A673 (cell line): ENCODE measurements around the gene FFAR2. TPM values are rescaled to one million over a fixed set of nuclear protein-coding genes. Genes with fewer than 3 reads are reported as not detected.

ENCODE experiments used
- BruUV-seq: library from RNA; stranded (reverse); fragments of 400-500 nt; replicated peaks from 2 replicates; lab custom pipeline; 2021; lab: Mats Ljungman, UMichigan
- CTCF ChIA-PET: fragments of 300-600 bp; sonication (Branson Sonifier 250); formaldehyde crosslinking; loops from one replicate; lab custom pipeline; 2022; ENCODE audit warnings: antibody characterized with exemption; lab: Charles Lee
- POLR2A ChIA-PET: fragments of 300-600 bp; sonication (Branson Sonifier 250); formaldehyde crosslinking; loops from one replicate; lab custom pipeline; 2022; ENCODE audit warnings: antibody characterized with exemption; ENCODE audit not compliant: low non-redundant PET; lab: Charles Lee
- DNase-seq: peaks from one replicate; pipeline ENCODE4 v3.0.0-alpha.2; 2015; ENCODE audit warnings: low spot score
- H3K27ac ChIP-seq: fragments of 200-600 bp; sonication (generic); 2 replicates; pipeline ENCODE4 v1.5.1; 2016; ENCODE audit warnings: mixed run types, low read depth, mild to moderate bottlenecking, mixed read lengths, antibody characterized with exemption, low read length; ENCODE audit not compliant: poor library complexity, severe bottlenecking
- H3K27me3 ChIP-seq: fragments of 200-600 bp; sonication (generic); replicated peaks from 2 replicates; pipeline ENCODE4 v1.6.1; 2017; ENCODE audit warnings: mixed run types, low read depth, mild to moderate bottlenecking, mixed read lengths, antibody characterized with exemption, low read length; ENCODE audit not compliant: insufficient read depth, poor library complexity
- H3K36me3 ChIP-seq: fragments of 200-600 bp; sonication (generic); 2 replicates; pipeline ENCODE4 v1.6.1; 2016; ENCODE audit warnings: mixed run types, mild to moderate bottlenecking, mixed read lengths, antibody characterized with exemption, low read length; ENCODE audit not compliant: insufficient read depth, poor library complexity, severe bottlenecking
- H3K4me1 ChIP-seq: fragments of 200-600 bp; sonication (generic); 2 replicates; pipeline ENCODE4 v1.6.1; 2017; ENCODE audit warnings: mixed run types, mild to moderate bottlenecking, mixed read lengths, antibody characterized with exemption, low read length; ENCODE audit not compliant: insufficient read depth, poor library complexity, severe bottlenecking
- H3K4me3 ChIP-seq: fragments of 200-600 bp; sonication (generic); 2 replicates; pipeline ENCODE4 v1.5.1; 2016; ENCODE audit warnings: low read depth, mixed run types, mild to moderate bottlenecking, mixed read lengths, low read length; ENCODE audit not compliant: poor library complexity, severe bottlenecking
- H3K9me3 ChIP-seq: fragments of 200-600 bp; sonication (generic); 2 replicates; pipeline ENCODE4 v1.6.1; 2016; ENCODE audit warnings: mixed run types, low read depth, mild to moderate bottlenecking, mixed read lengths, antibody characterized with exemption, low read length; ENCODE audit not compliant: poor library complexity, severe bottlenecking
- CTCF ChIP-seq: fragments of 300-800, 200-600 bp; sonication (generic); conservative IDR thresholded peaks from 2 replicates; pipeline ENCODE4 v1.5.1; 2017; ENCODE audit warnings: low read depth, mild to moderate bottlenecking, antibody characterized with exemption, low read length, moderate library complexity, mixed read lengths
- EZH2 ChIP-seq: fragments of 200-600 bp; sonication (generic); IDR thresholded peaks from 2 replicates; pipeline ENCODE4 v1.6.1; 2017; ENCODE audit warnings: borderline replicate concordance, low read depth, mild to moderate bottlenecking, mixed read lengths, antibody characterized with exemption, low read length; ENCODE audit not compliant: poor library complexity, severe bottlenecking
- intact Hi-C: fragments of 100-400 bp; cut with micrococcal nuclease; formaldehyde crosslinking; loops from one replicate; pipeline ENCODE4 v1.10.0; 2022; ENCODE audit not compliant: unreplicated experiment
- total RNA-seq: library from RNA; stranded (reverse); gene quantifications from 2 replicates; pipeline ENCODE4 v1.2.3, GENCODE V29; 2021

FFAR2 gene
- total RNA-seq, 1 experiment from 2014 or later, result not detected

- Histone ChIP-seq H3K4me1 (no peaks in the 10 kb centered on the region), H3K9me3 (no peaks in the 10 kb centered on the region), H3K27ac (no peak overlapping the region), H3K36me3 (no peaks in the 10 kb centered on the region), H3K4me3 (no peak overlapping the region), H3K27me3 (peaks cover 11% of the 10 kb centered on the region)
- ChIA-PET CTCF (no interaction called here), POLR2A (no interaction called here)
- intact Hi-C loops, result no loop called here
- no peak for DNase-seq
- no TSS peak for BruUV-seq
- no peak for TF ChIP-seq CTCF
These were observed 51.0 kb downstream of the FFAR2 start for GRCh38 chr19:35498984-35499527.

GRCh38 chr19:35500611-35501010, 52.6 kb downstream of the FFAR2 start:
- POLR2A ChIA-PET, result no interaction called here
- CTCF ChIA-PET, result no interaction called here
- DNase-seq, result no peak
- Histone ChIP-seq H3K36me3 (no peaks in the 10 kb centered on the region), H3K9me3 (no peaks in the 10 kb centered on the region), H3K27me3 (peaks cover 26% of the 10 kb centered on the region), H3K4me3 (no peak overlapping the region), H3K4me1 (no peaks in the 10 kb centered on the region), H3K27ac (no peak overlapping the region)
- BruUV-seq, result no TSS peak
- intact Hi-C loops, result no loop called here
- TF ChIP-seq EZH2, result no peak

Other genes starting within 250 kb of the FFAR2 start
- not detected in 2 replicates for gene FAM187B, start 219.5 kb upstream of the FFAR2 start, total RNA-seq
- gene LSR, start 199.3 kb upstream of the FFAR2 start, total RNA-seq, result 1.9 and 2.9 TPM in 2 replicates
- gene USF2, start 179.3 kb upstream of the FFAR2 start, total RNA-seq, result 82.0 and 90.8 TPM in 2 replicates
- 0.28 and 0.37 TPM in 2 replicates for gene HAMP, start 165.7 kb upstream of the FFAR2 start, total RNA-seq
- gene MAG, start 156.1 kb upstream of the FFAR2 start, total RNA-seq, result not detected in 2 replicates
- not detected in 2 replicates for gene CD22, start 119.1 kb upstream of the FFAR2 start, total RNA-seq
- not detected in 2 replicates for gene FFAR1, start 100.4 kb upstream of the FFAR2 start, total RNA-seq
- gene FFAR3, start 89.8 kb upstream of the FFAR2 start, total RNA-seq, result 0.15 TPM in 1 of 2 replicates, not detected in the other
- gene GPR42, start 77.2 kb upstream of the FFAR2 start, total RNA-seq, result not detected in 2 replicates
- gene KRTDAP, start 42.2 kb downstream of the FFAR2 start, total RNA-seq, result not detected in 2 replicates
- gene DMKN, start 65.4 kb downstream of the FFAR2 start, total RNA-seq, result not detected in 2 replicates
- gene SBSN, start 80.1 kb downstream of the FFAR2 start, total RNA-seq, result not detected in 2 replicates
- not detected in 2 replicates for gene GAPDHS, start 85.2 kb downstream of the FFAR2 start, total RNA-seq
- 105 and 115 TPM in 2 replicates for gene TMEM147, start 97.4 kb downstream of the FFAR2 start, total RNA-seq
- gene ATP4A, start 115.4 kb downstream of the FFAR2 start, total RNA-seq, result not detected in 2 replicates
- gene PMIS2, start 137.9 kb downstream of the FFAR2 start, total RNA-seq, result not detected in 2 replicates
- gene HAUS5, start 164.5 kb downstream of the FFAR2 start, total RNA-seq, result 31.1 and 33.5 TPM in 2 replicates
- 104 and 106 TPM in 2 replicates for gene RBM42, start 180.8 kb downstream of the FFAR2 start, total RNA-seq
- 0.73 and 1.3 TPM in 2 replicates for gene ETV2, start 193.5 kb downstream of the FFAR2 start, total RNA-seq
- 456 and 467 TPM in 2 replicates for gene COX6B1, start 200.1 kb downstream of the FFAR2 start, total RNA-seq
- not detected in 2 replicates for gene UPK1A, start 218.3 kb downstream of the FFAR2 start, total RNA-seq